ENCODE measurements around the gene ARRDC3. TPM values are rescaled to one million over a fixed set of nuclear protein-coding genes. Genes with fewer than 3 reads are reported as not detected.

Gene ARRDC3
- total RNA-seq (2021) = 25.0 and 32.0 TPM in 2 replicates
- Bru-seq, nascent RNA = percentile 94 among the genes with signal in this experiment
- BruChase-seq, experiment 1, labeled RNA remaining after a 2-hour chase = percentile 88 among the genes with signal in this experiment
- percentile 64 among the genes with signal in this experiment for BruChase-seq, experiment 2, labeled RNA remaining after a 6-hour chase
- long read RNA-seq, full-length matches to known transcripts = 19 of 23 reads
- long read RNA-seq, partial matches to known transcripts = 0 of 23 reads
- long read RNA-seq, other reads (novel, unspliced or antisense) = 4 of 23 reads

DNA sequence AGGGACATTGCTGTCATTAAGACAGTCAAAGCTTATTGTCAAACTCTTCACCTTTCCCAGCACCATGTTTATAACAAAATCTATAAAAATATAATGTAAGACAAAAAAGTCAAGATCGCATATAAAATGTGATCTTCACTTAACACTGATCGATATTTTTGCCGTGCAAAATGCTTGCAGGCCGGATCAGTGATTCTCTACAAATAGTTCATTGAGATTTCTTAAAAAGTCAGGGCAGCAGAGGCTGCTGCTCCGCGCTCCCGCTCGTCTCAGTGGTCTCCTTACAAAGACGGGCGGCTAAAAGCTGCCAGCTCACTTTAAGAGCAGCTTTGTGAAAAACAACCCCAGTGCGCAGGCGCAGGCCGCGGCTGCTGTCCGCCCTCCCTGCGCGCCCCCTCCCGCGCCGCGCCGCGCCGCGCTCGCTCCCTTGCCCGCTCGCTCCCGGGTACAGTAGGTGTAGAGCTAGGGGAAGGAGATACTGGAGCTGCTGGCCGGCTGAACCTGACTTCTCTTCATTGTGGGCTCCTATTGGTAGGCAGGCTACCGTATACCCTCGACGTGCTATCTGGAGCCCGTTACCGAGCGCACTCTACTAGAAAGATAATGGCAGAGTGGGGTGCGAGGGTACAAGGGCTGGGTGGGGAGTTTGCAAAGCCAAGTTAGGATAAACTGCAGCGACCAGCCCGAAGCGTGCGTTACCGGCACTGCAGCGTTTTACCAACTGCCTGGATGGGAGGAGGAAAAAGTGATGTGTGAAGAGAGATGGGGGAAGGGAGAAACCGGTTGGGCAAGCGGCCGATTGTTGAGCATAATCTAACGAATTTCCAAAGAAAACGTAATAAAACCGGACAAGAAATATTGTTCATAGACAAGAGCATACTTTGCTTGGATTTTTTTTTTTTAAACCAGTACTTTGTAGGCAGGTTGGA lies at the start of gene ARRDC3:
Gene ARRDC3, minus strand, starts transcription at position 291 of the 929 bp plus-strand sequence. Its CDS starts 225 bp downstream, at position 66.
- TF ChIP-seq EZH2 (IDR thresholded peaks at IDR 0.05; ENCODE audit: low read depth) (no peak), CTCF (conservative IDR thresholded peaks at IDR 0.05) (0 out of 2 replicates have a peak, but pooled peaks have one; percentile 29)
- Histone ChIP-seq H3K79me2 (ENCODE audit: low read depth) (peaks cover 43% of the 10 kb centered on the region), H2AFZ (peak within 1 kb of the TSS; percentile 85), H3K36me3 (ENCODE audit: low read depth) (peaks cover 1% of the 10 kb centered on the region; the same call in 1 of the 2 replicates), H3K27ac (peak within 1 kb of the TSS; percentile 98), H4K20me1 (ENCODE audit: insufficient read depth) (no peaks in the 10 kb centered on the region), H3K27me3 (ENCODE audit: insufficient read depth, low read depth) (no peaks in the 10 kb centered on the region), H3F3A (ENCODE audit: insufficient read depth, low read depth) (peaks cover 50% of the 10 kb centered on the region), H3K9me2 (ENCODE audit: insufficient read depth) (no peaks in the 10 kb centered on the region), H3K4me2 (peak within 1 kb of the TSS; percentile 91), H3K4me3 (peak within 1 kb of the TSS; percentile 98), H3K9me3 (ENCODE audit: insufficient read depth, low read depth) (no peaks in the 10 kb centered on the region), H3K4me1 (replicated peaks; ENCODE audit: insufficient read depth) (peaks cover 14% of the 10 kb centered on the region)
- ChIA-PET CTCF (interaction anchor here (0.7 to 2.0 kb wide), 4 partner anchors 87 to 517 kb away, joined by 3 to 10 read pairs (median 5); no protein-coding TSS in a partner anchor), POLR2A (ENCODE audit: unreplicated experiment) (interaction anchor here (0.6 to 1.0 kb wide), 24 partner anchors 21 to 466 kb away, joined by 3 to 13 read pairs (median 4); no protein-coding TSS in a partner anchor)
- DNase-seq = peak; percentile 83 to 97
- intact Hi-C loops (cut with micrococcal nuclease; ENCODE audit: unreplicated experiment) = loop anchor here (1.0 kb wide), 5 partner anchors 69 to 281 kb away; no protein-coding TSS in a partner anchor
- BruUV-seq (replicated peaks) = no TSS peak

DNA sequence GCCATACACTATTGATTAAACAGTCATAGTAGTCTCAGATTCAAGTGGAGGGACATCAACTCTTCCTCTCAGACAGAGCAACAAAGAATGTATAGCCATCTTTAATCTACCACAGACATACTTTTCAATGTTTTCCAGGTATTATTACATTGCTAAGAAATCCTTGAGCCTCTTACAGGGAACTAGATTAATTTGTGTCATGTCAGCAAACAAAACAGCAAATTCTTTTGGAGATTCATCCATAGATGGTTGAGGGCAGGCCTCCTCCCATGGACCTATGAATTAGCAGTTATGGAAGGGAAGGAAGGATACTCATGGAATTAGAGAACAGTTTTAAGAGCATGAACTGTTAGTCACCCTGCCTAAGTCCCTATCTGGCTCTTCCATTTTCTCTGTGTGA lies 47.8 kb upstream of the ARRDC3 start:
- no peak for DNase-seq
- Histone ChIP-seq H3K36me3 (ENCODE audit: low read depth) (no peaks in the 10 kb centered on the region), H3K9me3 (ENCODE audit: insufficient read depth, low read depth) (no peaks in the 10 kb centered on the region), H3K27me3 (ENCODE audit: insufficient read depth, low read depth) (no peaks in the 10 kb centered on the region), H4K20me1 (ENCODE audit: insufficient read depth) (no peaks in the 10 kb centered on the region), H3K4me1 (replicated peaks; ENCODE audit: insufficient read depth) (no peaks in the 10 kb centered on the region), H3K4me3 (no peak overlapping the region), H3F3A (ENCODE audit: insufficient read depth, low read depth) (no peaks in the 10 kb centered on the region), H3K9me2 (ENCODE audit: insufficient read depth) (no peaks in the 10 kb centered on the region), H3K79me2 (ENCODE audit: low read depth) (no peaks in the 10 kb centered on the region), H3K4me2 (no peak overlapping the region), H2AFZ (no peak overlapping the region), H3K27ac (no peak overlapping the region)
- ChIA-PET CTCF (no interaction called here), POLR2A (ENCODE audit: unreplicated experiment) (no interaction called here)
- TF ChIP-seq EZH2 (IDR thresholded peaks at IDR 0.05; ENCODE audit: low read depth) (no peak), CTCF (conservative IDR thresholded peaks at IDR 0.05) (no peak)
- intact Hi-C loops (cut with micrococcal nuclease; ENCODE audit: unreplicated experiment) = no loop called here
- BruUV-seq (replicated peaks) = no TSS peak

GRCh38 chr5:91424638-91425436 lies 41.7 kb upstream of the ARRDC3 start:
- TF ChIP-seq CTCF (conservative IDR thresholded peaks at IDR 0.05) (no peak), EZH2 (IDR thresholded peaks at IDR 0.05; ENCODE audit: low read depth) (no peak)
- ChIA-PET CTCF (interaction anchor here (0.5 kb wide), 1 partner anchor 25 kb away, joined by 6 read pairs; no protein-coding TSS in a partner anchor), POLR2A (ENCODE audit: unreplicated experiment) (no interaction called here)
- no peak for DNase-seq
- intact Hi-C loops (cut with micrococcal nuclease; ENCODE audit: unreplicated experiment) = no loop called here
- Histone ChIP-seq H3K4me1 (replicated peaks; ENCODE audit: insufficient read depth) (no peaks in the 10 kb centered on the region), H3K27ac (no peak overlapping the region), H3F3A (ENCODE audit: insufficient read depth, low read depth) (no peaks in the 10 kb centered on the region), H3K9me2 (ENCODE audit: insufficient read depth) (no peaks in the 10 kb centered on the region), H2AFZ (no peak overlapping the region), H3K4me2 (no peak overlapping the region), H3K79me2 (ENCODE audit: low read depth) (no peaks in the 10 kb centered on the region), H3K4me3 (no peak overlapping the region), H3K36me3 (ENCODE audit: low read depth) (no peaks in the 10 kb centered on the region), H3K27me3 (ENCODE audit: insufficient read depth, low read depth) (no peaks in the 10 kb centered on the region), H3K9me3 (ENCODE audit: insufficient read depth, low read depth) (peaks cover 4% of the 10 kb centered on the region; the same call in 1 of the 2 replicates), H4K20me1 (ENCODE audit: insufficient read depth) (no peaks in the 10 kb centered on the region)
- BruUV-seq (replicated peaks) = no TSS peak
